ENCODE data around the gene MAST2. TPM values are rescaled to one million over a fixed set of nuclear protein-coding genes. Genes with fewer than 3 reads are reported as not detected.

The MAST2 gene
- total and polyA plus RNA-seq, 2 of the 13 experiments (the other 11 are each of a cell fraction or from before 2014, with no cell fraction given): 15.3 to 23.0 TPM

DNA sequence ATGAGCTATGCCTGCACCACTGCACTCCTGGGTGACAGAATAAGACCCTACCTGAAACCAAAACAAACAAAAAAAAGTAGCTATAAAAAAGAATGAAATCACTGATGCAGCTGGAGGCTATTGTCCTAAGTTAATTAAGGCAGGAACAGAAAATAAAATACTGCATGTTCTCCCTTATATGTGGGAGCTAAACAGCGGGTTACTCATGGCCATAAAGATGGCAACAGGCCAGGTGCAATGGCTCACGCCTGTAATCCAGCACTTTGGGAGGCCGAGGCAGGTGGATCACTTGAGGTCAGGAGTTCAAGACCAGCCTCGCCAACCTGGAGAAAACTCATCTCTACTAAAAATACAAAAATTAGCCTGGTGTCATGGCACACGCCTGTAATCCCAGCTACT is 176.4 kb downstream of the MAST2 start:
- CTCF ChIA-PET (ENCODE audit: low intra/inter-chr PET ratio, low total read pairs): no interaction called here
- 0 out of 5 replicates have a peak, but pooled peaks cover 2 to 3% of the 10 kb centered on the region in 2 experiments for H3K36me3 ChIP-seq (replicated peaks in 1 of 2; ENCODE audit: control insufficient read depth in 1 of 2, insufficient read depth in 2 of 2, low read length in 2 of 2)
- H3K79me2 ChIP-seq (ENCODE audit: insufficient read depth, low read length): no peaks in the 10 kb centered on the region
- peaks cover 5% of the 10 kb centered on the region; the same call in 1 of the 2 replicates for H3K9me3 ChIP-seq (ENCODE audit: low read length)
- H3K27ac ChIP-seq (ENCODE audit: extremely low read length, insufficient read depth, low read length): peak overlapping the region; percentile 56
- TF ChIP-seq ZNF205 (CRISPR knock-in tag; IDR thresholded peaks at IDR 0.05): no peak
- TF ChIP-seq, protein P1, sequence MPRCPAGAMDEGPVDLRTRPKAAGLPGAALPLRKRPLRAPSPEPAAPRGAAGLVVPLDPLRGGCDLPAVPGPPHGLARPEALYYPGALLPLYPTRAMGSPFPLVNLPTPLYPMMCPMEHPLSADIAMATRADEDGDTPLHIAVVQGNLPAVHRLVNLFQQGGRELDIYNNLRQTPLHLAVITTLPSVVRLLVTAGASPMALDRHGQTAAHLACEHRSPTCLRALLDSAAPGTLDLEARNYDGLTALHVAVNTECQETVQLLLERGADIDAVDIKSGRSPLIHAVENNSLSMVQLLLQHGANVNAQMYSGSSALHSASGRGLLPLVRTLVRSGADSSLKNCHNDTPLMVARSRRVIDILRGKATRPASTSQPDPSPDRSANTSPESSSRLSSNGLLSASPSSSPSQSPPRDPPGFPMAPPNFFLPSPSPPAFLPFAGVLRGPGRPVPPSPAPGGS (CRISPR knock-in tag; IDR thresholded peaks at IDR 0.05): 0 out of 2 replicates have a peak, but pooled peaks have one; percentile 25
- no peak for FAIRE-seq
- no peak overlapping the region for H3K9ac ChIP-seq (ENCODE audit: insufficient read depth, low read depth, low read length)
- intact Hi-C loops (cut with micrococcal nuclease; ENCODE audit: unreplicated experiment): no loop called here
- in situ Hi-C loops (cut with HindIII; ENCODE audit: extremely low pct_ligation_motif_present, low pct_unique_long_range_greater_than_20kb): no loop called here
- no peak overlapping the region for H3K4me3 ChIP-seq (replicated peaks in 1 of 3; ENCODE audit: insufficient read depth in 1 of 3, low read depth in 2 of 3, low read length in 3 of 3)
- H3K4me1 ChIP-seq (ENCODE audit: insufficient read depth, low read length): peaks cover 49% of the 10 kb centered on the region
- DNase-seq (ENCODE audit: low spot score): no peak
- no peaks in the 10 kb centered on the region for H4K20me1 ChIP-seq (ENCODE audit: insufficient read depth, low read length)
- POLR2A ChIA-PET: interaction anchor here (0.6 to 1.2 kb wide), 2 partner anchors 13 to 83 kb away, joined by 3 to 4 read pairs; no protein-coding TSS in a partner anchor
- H3K4me2 ChIP-seq (ENCODE audit: low read depth, low read length): 0 out of 2 replicates have a peak overlapping the region, but pooled peaks have one; percentile 16
- H3K27me3 ChIP-seq (ENCODE audit: control insufficient read depth in 1 of 2, insufficient read depth in 2 of 2, low read length in 2 of 2): no peaks in the 10 kb centered on the region
- ATAC-seq: no peak
- 92% methylated on average over 5 of the region's 5 CpGs for WGBS (ENCODE audit: low lambda C conversion rate)
- no TSS peak for BruUV-seq (replicated peaks)
- no peak overlapping the region for H2AFZ ChIP-seq (ENCODE audit: low read length)

DNA sequence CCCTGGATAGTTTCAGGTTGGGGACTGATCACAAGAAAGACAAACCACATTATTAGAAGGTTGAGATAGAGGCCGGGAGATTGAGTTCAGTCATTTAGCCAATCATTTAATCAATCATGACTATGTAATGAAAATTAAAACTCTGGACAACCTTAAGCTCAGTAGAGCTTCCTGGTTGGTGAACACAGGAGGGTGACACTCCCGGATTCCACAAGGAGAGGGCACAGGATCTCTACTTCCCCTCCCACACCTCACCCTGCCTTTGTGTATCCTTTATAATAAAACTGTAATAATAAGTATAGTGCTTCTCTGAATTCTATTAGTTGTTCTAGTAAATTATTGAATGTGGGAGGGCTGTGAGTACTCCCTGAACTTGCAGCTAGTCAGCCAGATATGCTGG is 178.9 kb downstream of the MAST2 start:
- WGBS (ENCODE audit: low lambda C conversion rate): 100% methylated on average over 2 of the region's 2 CpGs
- H3K9me3 ChIP-seq (ENCODE audit: low read length): peaks cover 5% of the 10 kb centered on the region; the same call in 1 of the 2 replicates
- intact Hi-C loops (cut with micrococcal nuclease; ENCODE audit: unreplicated experiment) (no loop called here), in situ Hi-C loops (cut with HindIII; ENCODE audit: extremely low pct_ligation_motif_present, low pct_unique_long_range_greater_than_20kb) (no loop called here)
- ChIA-PET CTCF (ENCODE audit: low intra/inter-chr PET ratio, low total read pairs) (no interaction called here), POLR2A (no interaction called here)
- no peak overlapping the region for H3K27ac ChIP-seq (ENCODE audit: extremely low read length, insufficient read depth, low read length)
- DNase-seq (ENCODE audit: low spot score) (no peak), ATAC-seq (no peak), FAIRE-seq (no peak)
- 0 out of 5 replicates have a peak, but pooled peaks cover 0 to 6% of the 10 kb centered on the region in 2 experiments for H3K36me3 ChIP-seq (replicated peaks in 1 of 2; ENCODE audit: control insufficient read depth in 1 of 2, insufficient read depth in 2 of 2, low read length in 2 of 2)
- H3K9ac ChIP-seq (ENCODE audit: insufficient read depth, low read depth, low read length): no peak overlapping the region
- peaks cover 40% of the 10 kb centered on the region for H3K4me1 ChIP-seq (ENCODE audit: insufficient read depth, low read length)
- H4K20me1 ChIP-seq (ENCODE audit: insufficient read depth, low read length): no peaks in the 10 kb centered on the region
- no peaks in the 10 kb centered on the region for H3K79me2 ChIP-seq (ENCODE audit: insufficient read depth, low read length)
- H2AFZ ChIP-seq (ENCODE audit: low read length): no peak overlapping the region
- BruUV-seq (replicated peaks): no TSS peak
- no peak overlapping the region for H3K4me3 ChIP-seq (replicated peaks in 1 of 3; ENCODE audit: insufficient read depth in 1 of 3, low read depth in 2 of 3, low read length in 3 of 3)
- no peak overlapping the region for H3K4me2 ChIP-seq (ENCODE audit: low read depth, low read length)
- H3K27me3 ChIP-seq (ENCODE audit: control insufficient read depth in 1 of 2, insufficient read depth in 2 of 2, low read length in 2 of 2): no peaks in the 10 kb centered on the region
- TF ChIP-seq, protein P2, sequence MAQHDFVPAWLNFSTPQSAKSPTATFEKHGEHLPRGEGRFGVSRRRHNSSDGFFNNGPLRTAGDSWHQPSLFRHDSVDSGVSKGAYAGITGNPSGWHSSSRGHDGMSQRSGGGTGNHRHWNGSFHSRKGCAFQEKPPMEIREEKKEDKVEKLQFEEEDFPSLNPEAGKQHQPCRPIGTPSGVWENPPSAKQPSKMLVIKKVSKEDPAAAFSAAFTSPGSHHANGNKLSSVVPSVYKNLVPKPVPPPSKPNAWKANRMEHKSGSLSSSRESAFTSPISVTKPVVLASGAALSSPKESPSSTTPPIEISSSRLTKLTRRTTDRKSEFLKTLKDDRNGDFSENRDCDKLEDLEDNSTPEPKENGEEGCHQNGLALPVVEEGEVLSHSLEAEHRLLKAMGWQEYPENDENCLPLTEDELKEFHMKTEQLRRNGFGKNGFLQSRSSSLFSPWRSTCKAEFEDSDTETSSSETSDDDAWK (CRISPR knock-in tag; IDR thresholded peaks at IDR 0.05): no peak
- TF ChIP-seq ZNF546 (CRISPR knock-in tag; conservative IDR thresholded peaks at IDR 0.05) (no peak), ZNF30 (CRISPR knock-in tag; IDR thresholded peaks at IDR 0.05) (no peak), NCOR1 (IDR thresholded peaks at IDR 0.05; ENCODE audit: borderline replicate concordance, low read length) (no peak), FOXO1 (CRISPR knock-in tag; IDR thresholded peaks at IDR 0.05) (no peak), ZNF678 (CRISPR knock-in tag; IDR thresholded peaks at IDR 0.05) (no peak)
- TF ChIP-seq, protein P3, sequence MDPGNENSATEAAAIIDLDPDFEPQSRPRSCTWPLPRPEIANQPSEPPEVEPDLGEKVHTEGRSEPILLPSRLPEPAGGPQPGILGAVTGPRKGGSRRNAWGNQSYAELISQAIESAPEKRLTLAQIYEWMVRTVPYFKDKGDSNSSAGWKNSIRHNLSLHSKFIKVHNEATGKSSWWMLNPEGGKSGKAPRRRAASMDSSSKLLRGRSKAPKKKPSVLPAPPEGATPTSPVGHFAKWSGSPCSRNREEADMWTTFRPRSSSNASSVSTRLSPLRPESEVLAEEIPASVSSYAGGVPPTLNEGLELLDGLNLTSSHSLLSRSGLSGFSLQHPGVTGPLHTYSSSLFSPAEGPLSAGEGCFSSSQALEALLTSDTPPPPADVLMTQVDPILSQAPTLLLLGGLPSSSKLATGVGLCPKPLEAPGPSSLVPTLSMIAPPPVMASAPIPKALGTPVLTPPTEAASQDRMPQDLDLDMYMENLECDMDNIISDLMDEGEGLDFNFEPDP (CRISPR knock-in tag; conservative IDR thresholded peaks at IDR 0.05): no peak
- TF ChIP-seq, protein P4, sequence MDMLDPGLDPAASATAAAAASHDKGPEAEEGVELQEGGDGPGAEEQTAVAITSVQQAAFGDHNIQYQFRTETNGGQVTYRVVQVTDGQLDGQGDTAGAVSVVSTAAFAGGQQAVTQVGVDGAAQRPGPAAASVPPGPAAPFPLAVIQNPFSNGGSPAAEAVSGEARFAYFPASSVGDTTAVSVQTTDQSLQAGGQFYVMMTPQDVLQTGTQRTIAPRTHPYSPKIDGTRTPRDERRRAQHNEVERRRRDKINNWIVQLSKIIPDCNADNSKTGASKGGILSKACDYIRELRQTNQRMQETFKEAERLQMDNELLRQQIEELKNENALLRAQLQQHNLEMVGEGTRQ (IDR thresholded peaks at IDR 0.05; ENCODE audit: low read depth, low read length): no peak
- TF ChIP-seq, protein P4 (CRISPR knock-in tag; IDR thresholded peaks at IDR 0.05; ENCODE audit: borderline replicate concordance): no peak

Measured in HepG2 (cell line).